ENCODE data around the gene PLD6. TPM values are rescaled to one million over a fixed set of nuclear protein-coding genes. Genes with fewer than 3 reads are reported as not detected.

PLD6 gene
- total RNA-seq, 1 donor from 2014 or later, result 1.2 TPM

DNA sequence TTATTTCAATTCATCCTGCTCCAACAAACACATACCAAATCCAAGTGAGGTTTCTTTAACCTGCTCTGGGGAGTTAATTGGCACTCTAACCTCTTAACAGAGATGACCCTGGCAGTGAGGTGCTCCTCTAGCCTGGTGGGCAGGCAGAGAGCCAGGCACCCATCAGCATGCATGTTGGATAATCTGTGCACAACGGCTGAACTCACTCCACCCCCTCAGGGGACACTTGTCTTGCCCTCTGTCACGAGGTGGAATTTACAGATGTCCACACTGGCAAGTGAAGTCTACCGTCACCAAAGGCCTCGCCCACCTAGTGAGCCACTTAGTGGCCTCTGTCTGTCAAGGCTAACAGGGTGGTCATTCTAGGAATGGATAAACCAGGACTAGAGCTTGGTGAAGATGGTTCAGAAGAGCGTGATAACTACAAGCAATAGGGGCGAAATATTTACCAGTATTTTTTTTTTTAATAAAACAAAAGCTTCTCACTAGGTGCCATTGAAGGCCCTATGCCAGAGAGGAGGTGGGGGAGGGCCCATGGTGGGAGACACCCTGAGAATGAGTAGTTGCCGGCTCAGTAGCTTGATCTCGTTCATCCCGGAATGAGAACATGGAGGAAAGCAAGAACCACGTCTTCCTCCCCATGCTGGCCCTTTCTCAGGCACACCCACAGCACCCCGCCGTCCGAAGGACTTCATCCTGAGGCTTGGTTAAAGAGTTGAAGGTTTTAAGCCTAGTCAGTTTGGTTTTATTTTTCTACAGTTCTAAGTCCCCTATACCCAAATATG lies 25.2 kb downstream of the PLD6 start:
- Mint-ChIP-seq H3K36me3 (ENCODE audit: insufficient read depth) (peaks cover 26% of the 10 kb centered on the region), H3K27ac (no peak overlapping the region), H3K27me3 (no peaks in the 10 kb centered on the region), H3K4me3 (ENCODE audit: low read depth) (no peak overlapping the region), H3K4me1 (ENCODE audit: low read depth) (peaks cover 10% of the 10 kb centered on the region), H3K9me3 (ENCODE audit: low read depth) (no peaks in the 10 kb centered on the region)
- TF ChIP-seq CTCF (IDR thresholded peaks at IDR 0.05; ENCODE audit: unreplicated experiment), result no peak
- DNase-seq (ENCODE audit: low spot score, unreplicated experiment), result no peak

DNA sequence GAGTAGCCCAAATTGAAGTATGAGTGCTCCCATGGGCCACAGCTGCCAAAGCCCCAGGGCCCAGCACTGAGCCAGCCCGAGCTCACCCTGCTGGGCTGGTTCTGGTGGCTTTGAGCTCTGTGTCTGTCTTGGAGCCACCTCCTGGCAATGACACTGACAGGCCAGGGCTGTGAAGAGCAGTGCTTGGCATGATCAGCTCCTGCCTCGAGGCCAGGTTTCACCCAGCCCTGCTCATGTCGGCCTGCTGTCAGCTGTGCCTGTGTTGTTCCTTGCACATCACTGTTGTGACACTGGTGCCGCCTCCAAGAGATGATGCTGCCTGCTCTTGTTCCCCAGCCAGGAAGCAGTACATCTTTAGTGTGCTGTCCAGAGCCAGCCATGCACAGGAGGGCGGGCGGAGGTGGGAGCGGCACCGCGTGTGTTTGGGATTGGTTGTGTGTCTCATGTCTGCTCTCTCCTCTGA lies 26.0 kb downstream of the PLD6 start:
- Mint-ChIP-seq H3K4me3 (ENCODE audit: low read depth) (no peak overlapping the region), H3K36me3 (ENCODE audit: insufficient read depth) (peaks cover 23% of the 10 kb centered on the region), H3K27me3 (no peaks in the 10 kb centered on the region), H3K9me3 (ENCODE audit: low read depth) (no peaks in the 10 kb centered on the region), H3K27ac (no peak overlapping the region), H3K4me1 (ENCODE audit: low read depth) (peaks cover 3% of the 10 kb centered on the region)
- no peak for TF ChIP-seq CTCF (IDR thresholded peaks at IDR 0.05; ENCODE audit: unreplicated experiment)
- DNase-seq (ENCODE audit: low spot score, unreplicated experiment), result no peak

GRCh38 chr17:17179371-17179827 lies 26.7 kb downstream of the PLD6 start:
- no peaks in the 10 kb centered on the region for H3K9me3 Mint-ChIP-seq (ENCODE audit: low read depth)
- no peaks in the 10 kb centered on the region for H3K4me1 Mint-ChIP-seq (ENCODE audit: low read depth)
- TF ChIP-seq CTCF (IDR thresholded peaks at IDR 0.05; ENCODE audit: unreplicated experiment), result no peak
- no peaks in the 10 kb centered on the region for H3K27me3 Mint-ChIP-seq
- no peak overlapping the region for H3K27ac Mint-ChIP-seq
- H3K4me3 Mint-ChIP-seq (ENCODE audit: low read depth), result no peak overlapping the region
- peaks cover 20% of the 10 kb centered on the region for H3K36me3 Mint-ChIP-seq (ENCODE audit: insufficient read depth)
- no peak for DNase-seq (ENCODE audit: low spot score, unreplicated experiment)

DNA sequence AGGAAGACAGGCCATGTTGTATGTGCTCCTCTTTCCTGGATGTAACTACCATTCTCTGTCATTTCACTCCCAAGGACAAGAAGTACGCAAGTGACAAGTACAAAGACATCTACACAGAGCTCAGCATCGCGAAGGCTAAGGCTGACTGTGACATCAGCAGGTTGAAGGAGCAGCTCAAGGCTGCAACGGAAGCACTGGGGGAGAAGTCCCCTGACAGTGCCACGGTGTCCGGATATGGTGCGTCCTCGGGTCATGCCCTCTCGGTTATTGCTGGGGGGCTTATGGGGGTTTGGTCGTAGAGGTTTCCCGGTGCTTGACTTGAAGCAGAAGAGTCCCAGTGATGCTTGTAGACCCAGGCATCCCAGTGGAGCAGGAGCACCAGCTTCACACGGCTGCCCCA lies 29.0 kb downstream of the PLD6 start:
- no peak for TF ChIP-seq CTCF (IDR thresholded peaks at IDR 0.05; ENCODE audit: unreplicated experiment)
- Mint-ChIP-seq H3K27ac (no peak overlapping the region), H3K4me1 (ENCODE audit: low read depth) (no peaks in the 10 kb centered on the region), H3K36me3 (ENCODE audit: insufficient read depth) (peaks cover 17% of the 10 kb centered on the region), H3K9me3 (ENCODE audit: low read depth) (no peaks in the 10 kb centered on the region), H3K4me3 (ENCODE audit: low read depth) (no peak overlapping the region), H3K27me3 (no peaks in the 10 kb centered on the region)
- DNase-seq (ENCODE audit: low spot score, unreplicated experiment), result no peak

DNA sequence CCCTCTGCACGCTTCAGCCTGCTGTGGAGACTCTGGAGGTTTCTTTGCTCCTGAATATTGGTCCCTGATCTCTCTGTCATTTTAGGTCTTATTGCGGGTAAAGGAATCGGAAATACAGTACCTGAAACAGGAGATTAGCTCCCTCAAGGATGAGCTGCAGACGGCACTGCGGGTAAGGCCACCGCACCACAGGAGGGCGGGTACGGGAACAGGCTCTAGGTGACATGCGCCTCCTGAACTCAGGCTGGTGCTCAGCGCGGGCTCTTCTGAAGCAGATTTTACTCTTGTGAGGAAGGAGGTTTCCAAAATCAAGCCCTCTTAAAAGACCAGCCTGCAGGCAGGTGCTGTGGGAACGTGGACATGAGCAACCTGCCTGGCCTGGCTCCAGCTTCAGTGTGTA lies 29.8 kb downstream of the PLD6 start:
- Mint-ChIP-seq H3K27me3 (no peaks in the 10 kb centered on the region), H3K4me1 (ENCODE audit: low read depth) (no peaks in the 10 kb centered on the region), H3K27ac (peak overlapping the region; percentile 16), H3K36me3 (ENCODE audit: insufficient read depth) (peaks cover 16% of the 10 kb centered on the region), H3K9me3 (ENCODE audit: low read depth) (no peaks in the 10 kb centered on the region), H3K4me3 (ENCODE audit: low read depth) (no peak overlapping the region)
- no peak for DNase-seq (ENCODE audit: low spot score, unreplicated experiment)
- TF ChIP-seq CTCF (IDR thresholded peaks at IDR 0.05; ENCODE audit: unreplicated experiment), result no peak
